CD14-positive monocyte (primary cell): ENCODE data around the gene CENPB. TPM values are rescaled to one million over a fixed set of nuclear protein-coding genes. Genes with fewer than 3 reads are reported as not detected.

Experiments used
- DNase-seq, 3 donors: peaks; one replicate each; pipeline ENCODE4 v3.0.0-alpha.2; 2011 to 2022
- H2AFZ ChIP-seq: 2 replicates; pipeline ENCODE4 v1.6.0; 2012; ENCODE audit warnings: mild to moderate bottlenecking, low read depth, low read length, inconsistent platforms; ENCODE audit not compliant: insufficient read depth, poor library complexity, severe bottlenecking
- H3K27ac ChIP-seq, 2 donors: 1 replicate in 1 of 2; 2 replicates in 1 of 2; pipeline ENCODE4 v1.5.1; 2012 to 2013; ENCODE audit warnings: low read length in 2 of 2, control low read depth in 1 of 2, inconsistent platforms in 1 of 2, low read depth in 1 of 2, mild to moderate bottlenecking in 1 of 2
- H3K27me3 ChIP-seq, 2 donors: one replicate each; pipeline versions ENCODE4 v1.6.0 to v1.6.1; 2011 to 2013; ENCODE audit warnings: low read length in 2 of 2; ENCODE audit not compliant: control insufficient read depth in 2 of 2, insufficient read depth in 2 of 2
- H3K36me3 ChIP-seq, 2 donors: replicated peaks in 1 of 2; 1 replicate in 1 of 2; 2 replicates in 1 of 2; pipeline versions ENCODE4 v1.5.1 to v1.6.1; 2012 to 2013; ENCODE audit warnings: low read length in 2 of 2, control low read depth in 1 of 2, inconsistent platforms in 1 of 2, mild to moderate bottlenecking in 1 of 2; ENCODE audit not compliant: insufficient read depth in 2 of 2, control insufficient read depth in 1 of 2
- H3K4me1 ChIP-seq, 2 donors: 1 replicate in 1 of 2; 2 replicates in 1 of 2; pipeline versions ENCODE4 v1.5.1 to v1.6.1; 2012 to 2013; ENCODE audit warnings: low read length in 2 of 2, control low read depth in 1 of 2, inconsistent platforms in 1 of 2, mild to moderate bottlenecking in 1 of 2, moderate library complexity in 1 of 2; ENCODE audit not compliant: insufficient read depth in 2 of 2, control insufficient read depth in 1 of 2
- H3K4me2 ChIP-seq: replicated peaks from 2 replicates; pipeline ENCODE3; 2012; ENCODE audit warnings: low read length, moderate library complexity, mild to moderate bottlenecking; ENCODE audit not compliant: poor library complexity, severe bottlenecking; ENCODE audit errors: extremely low read depth
- H3K4me3 ChIP-seq, 3 experiments: fragments of 200-600 bp in 1 of 3; sonication (generic) in 1 of 3; replicated peaks in 1 of 3; 1 replicate in 2 of 3; 2 replicates in 1 of 3; pipeline ENCODE4 v1.5.1; 2011 to 2013; ENCODE audit warnings: low read length in 3 of 3, mild to moderate bottlenecking in 3 of 3, control low read depth in 2 of 3, low read depth in 2 of 3, inconsistent platforms in 1 of 3, moderate library complexity in 1 of 3
- H3K79me2 ChIP-seq: 2 replicates; pipeline ENCODE4 v1.6.0; 2012; ENCODE audit warnings: mild to moderate bottlenecking, control low read depth, inconsistent platforms, low read length, moderate library complexity; ENCODE audit not compliant: insufficient read depth
- H3K9ac ChIP-seq: 2 replicates; pipeline ENCODE4 v1.6.0; 2017; ENCODE audit warnings: low read length, mild to moderate bottlenecking; ENCODE audit not compliant: insufficient read depth, poor library complexity, severe bottlenecking
- H3K9me3 ChIP-seq, 2 donors: replicated peaks in 1 of 2; 1 replicate in 1 of 2; 2 replicates in 1 of 2; pipeline versions ENCODE4 v1.5.1 to v1.6.1; 2012 to 2013; ENCODE audit warnings: low read length in 2 of 2, control low read depth in 1 of 2; ENCODE audit not compliant: control insufficient read depth in 1 of 2, insufficient read depth in 1 of 2
- H4K20me1 ChIP-seq: 2 replicates; pipeline ENCODE4 v1.6.0; 2012; ENCODE audit warnings: mild to moderate bottlenecking, low read length, control low read depth, moderate library complexity; ENCODE audit not compliant: insufficient read depth
- H3K27ac Mint-ChIP-seq, 7 donors: one replicate each; pipeline ENCODE4 v1.8.0; 2020; ENCODE audit warnings: mild to moderate bottlenecking in 7 of 7, mixed read lengths in 7 of 7, moderate library complexity in 6 of 7, inconsistent platforms in 2 of 7
- H3K27me3 Mint-ChIP-seq, 3 donors: one replicate each; pipeline ENCODE4 v1.8.0; 2021 to 2022; ENCODE audit warnings: low read depth in 3 of 3, mild to moderate bottlenecking in 3 of 3, mixed read lengths in 3 of 3, moderate library complexity in 3 of 3, inconsistent platforms in 1 of 3
- H3K36me3 Mint-ChIP-seq, 2 donors: one replicate each; pipeline ENCODE4 v1.8.0; 2020; ENCODE audit warnings: mixed read lengths in 2 of 2, inconsistent platforms in 1 of 2, mild to moderate bottlenecking in 1 of 2
- H3K4me1 Mint-ChIP-seq: one replicate; pipeline ENCODE4 v1.8.0; 2020; ENCODE audit warnings: mild to moderate bottlenecking, mixed read lengths
- H3K4me3 Mint-ChIP-seq, 2 donors: one replicate each; pipeline ENCODE4 v1.8.0; 2020; ENCODE audit warnings: mild to moderate bottlenecking in 2 of 2, mixed read lengths in 2 of 2, moderate library complexity in 1 of 2
- H3K9me3 Mint-ChIP-seq, 7 donors: one replicate each; pipeline ENCODE4 v1.8.0; 2020 to 2022; ENCODE audit warnings: mixed read lengths in 7 of 7, mild to moderate bottlenecking in 6 of 7, moderate library complexity in 6 of 7, inconsistent platforms in 2 of 7
- WGBS: methylation state at CpG from one replicate; pipeline ENCODE4 v1.1.5; 2013; ENCODE audit warnings: missing lambda C conversion rate; ENCODE audit not compliant: insufficient coverage; 5-methylcytosine and 5-hydroxymethylcytosine counted together
- intact Hi-C, 2 donors: fragments of 100-400 bp; cut with micrococcal nuclease; formaldehyde crosslinking; loops; one replicate each; pipeline versions ENCODE4 v1.15.0 to v1.15.1; 2023
- polyA plus RNA-seq, 3 donors: library from polyadenylated mRNA; depleted of rRNA in 1 of 3; unstranded in 2 of 3; stranded (reverse) in 1 of 3; fragments of 300-500 nt in 2 of 3; fragments of >200 nt in 1 of 3; fragmentation: Illumina TruSeq in 2 of 3; gene quantifications; 1 replicate in 2 of 3; 2 replicates in 1 of 3; pipeline ENCODE4 v1.2.3, GENCODE V29; 2012 to 2021
- TF ChIP-seq, protein P1 (sequence below): fragments of 200-600 bp; IDR thresholded peaks from one replicate; pipeline ENCODE4 v1.8.0; 2022; ENCODE audit warnings: antibody characterized with exemption, mild to moderate bottlenecking

CENPB gene
- polyA plus RNA-seq, 3 donors, result 1.1 to 18.9 (median 1.4) TPM

DNA sequence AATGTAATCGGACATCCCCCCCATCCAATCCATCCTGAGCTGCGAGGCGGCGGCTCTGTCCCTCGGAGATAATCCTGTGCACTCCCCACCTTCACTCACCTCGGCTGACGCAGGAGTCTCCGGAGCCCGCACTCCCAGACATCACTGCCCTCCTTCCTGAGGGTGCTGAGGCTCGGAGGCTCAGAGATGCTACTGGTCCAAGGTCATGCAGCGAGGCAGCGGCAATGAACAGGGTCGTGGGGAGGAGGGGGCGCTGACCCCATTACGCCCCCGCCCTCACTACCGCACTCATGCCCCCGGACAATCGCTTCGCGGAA is 19.5 kb downstream of the CENPB start:
- Histone ChIP-seq H2AFZ (peak overlapping the region; percentile 84), H3K4me2 (peak overlapping the region; percentile 100), H3K9me3 (no peaks in the 10 kb centered on the region), H4K20me1 (peaks cover 7% of the 10 kb centered on the region), H3K79me2 (peaks cover 49% of the 10 kb centered on the region), H3K27ac (peak overlapping the region; percentile 73 to 83), H3K4me1 (peaks cover 60 to 71% of the 10 kb centered on the region in 2 donors), H3K36me3 (peaks cover 0 to under 1% of the 10 kb centered on the region in 2 donors), H3K27me3 (no peaks in the 10 kb centered on the region), H3K9ac (peak overlapping the region; percentile 69), H3K4me3 (peak overlapping the region; percentile 85 to 96 (median 86))
- Mint-ChIP-seq H3K9me3 (peaks cover 0 to 4% (median under 1%) of the 10 kb centered on the region in 7 donors), H3K4me1 (peaks cover 61% of the 10 kb centered on the region), H3K4me3 (peak overlapping the region; percentile 84 to 95), H3K36me3 (peaks cover under 1 to 4% of the 10 kb centered on the region in 2 donors), H3K27ac (peak overlapping the region; percentile 80 to 93 (median 88)), H3K27me3 (peaks cover 0 to 2% (median 0%) of the 10 kb centered on the region in 3 donors)
- intact Hi-C loops, result loop anchor here (10.0 kb wide), 2 partner anchors 48 to 58 kb away; partner anchors contain the start of gene AP5S1 (in 1 of the 2)
- no peak for DNase-seq
- 2% methylated on average over 8 of the region's 21 CpGs for WGBS
- TF ChIP-seq, protein P1, sequence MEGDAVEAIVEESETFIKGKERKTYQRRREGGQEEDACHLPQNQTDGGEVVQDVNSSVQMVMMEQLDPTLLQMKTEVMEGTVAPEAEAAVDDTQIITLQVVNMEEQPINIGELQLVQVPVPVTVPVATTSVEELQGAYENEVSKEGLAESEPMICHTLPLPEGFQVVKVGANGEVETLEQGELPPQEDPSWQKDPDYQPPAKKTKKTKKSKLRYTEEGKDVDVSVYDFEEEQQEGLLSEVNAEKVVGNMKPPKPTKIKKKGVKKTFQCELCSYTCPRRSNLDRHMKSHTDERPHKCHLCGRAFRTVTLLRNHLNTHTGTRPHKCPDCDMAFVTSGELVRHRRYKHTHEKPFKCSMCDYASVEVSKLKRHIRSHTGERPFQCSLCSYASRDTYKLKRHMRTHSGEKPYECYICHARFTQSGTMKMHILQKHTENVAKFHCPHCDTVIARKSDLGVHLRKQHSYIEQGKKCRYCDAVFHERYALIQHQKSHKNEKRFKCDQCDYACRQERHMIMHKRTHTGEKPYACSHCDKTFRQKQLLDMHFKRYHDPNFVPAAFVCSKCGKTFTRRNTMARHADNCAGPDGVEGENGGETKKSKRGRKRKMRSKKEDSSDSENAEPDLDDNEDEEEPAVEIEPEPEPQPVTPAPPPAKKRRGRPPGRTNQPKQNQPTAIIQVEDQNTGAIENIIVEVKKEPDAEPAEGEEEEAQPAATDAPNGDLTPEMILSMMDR, result no peak

DNA sequence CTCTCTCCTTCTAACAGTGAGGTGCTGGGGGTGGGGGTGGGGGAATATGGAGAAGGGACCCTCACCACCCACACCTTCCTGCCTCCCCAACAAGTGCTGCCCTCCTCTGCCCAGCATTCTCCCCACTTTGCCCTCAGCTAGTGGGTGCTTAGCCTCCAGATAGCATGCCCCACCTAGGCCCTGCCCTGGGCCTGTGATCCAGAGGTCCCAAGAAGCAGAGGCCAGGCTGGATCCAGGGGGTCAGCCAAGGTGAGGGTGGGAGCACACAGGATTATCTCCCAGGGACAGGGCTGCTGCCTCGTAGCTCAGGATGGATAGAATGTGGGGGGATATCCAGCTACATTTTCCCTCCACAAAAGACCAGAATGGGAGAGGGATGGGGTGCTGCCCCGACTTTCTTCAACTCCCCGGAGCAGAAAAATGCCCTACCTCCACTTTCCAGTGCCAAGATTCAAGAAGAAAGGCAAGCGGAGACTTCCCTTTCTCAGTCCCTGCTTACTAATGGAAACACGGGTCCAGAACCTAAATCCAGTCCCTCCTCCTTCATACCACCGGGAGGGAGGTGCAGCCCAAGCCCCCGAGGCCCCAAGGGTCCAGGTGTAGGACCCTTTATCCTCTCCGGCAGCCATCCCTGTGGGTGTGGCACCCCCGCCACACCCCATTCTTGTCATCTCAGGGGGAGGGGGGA is 20.0 kb downstream of the CENPB start:
- H3K9ac ChIP-seq, result peak overlapping the region; percentile 69
- H3K4me3 Mint-ChIP-seq, result peak overlapping the region; percentile 84 to 95
- peaks cover 0 to 2% (median 0%) of the 10 kb centered on the region in 3 donors for H3K27me3 Mint-ChIP-seq
- peak overlapping the region; percentile 85 to 96 (median 86) for H3K4me3 ChIP-seq
- H3K36me3 Mint-ChIP-seq, result peaks cover 5 to 9% of the 10 kb centered on the region in 2 donors
- peak in 1 of 3 donors; percentile 40 for DNase-seq
- no peaks in the 10 kb centered on the region for H3K9me3 Mint-ChIP-seq
- H3K4me2 ChIP-seq, result peak overlapping the region; percentile 100
- TF ChIP-seq, protein P1, result no peak
- intact Hi-C loops, result loop anchor here (10.0 kb wide), 2 partner anchors 48 to 58 kb away; partner anchors contain the start of gene AP5S1 (in 1 of the 2)
- peaks cover 66% of the 10 kb centered on the region for H3K4me1 Mint-ChIP-seq
- no peaks in the 10 kb centered on the region for H3K9me3 ChIP-seq
- H3K79me2 ChIP-seq, result peaks cover 54% of the 10 kb centered on the region
- H2AFZ ChIP-seq, result peak overlapping the region; percentile 84
- H3K27ac Mint-ChIP-seq, result peak overlapping the region; percentile 80 to 93 (median 88)
- WGBS, result 0% methylated on average over 1 of the region's 9 CpGs
- H3K27me3 ChIP-seq, result no peaks in the 10 kb centered on the region
- peaks cover 7% of the 10 kb centered on the region for H4K20me1 ChIP-seq
- H3K36me3 ChIP-seq, result peaks cover 3 to 6% of the 10 kb centered on the region in 2 donors
- H3K27ac ChIP-seq, result peak overlapping the region; percentile 73 to 83
- peaks cover 61 to 71% of the 10 kb centered on the region in 2 donors for H3K4me1 ChIP-seq
